ENCODE measurements around the gene CDPF1.

DNA sequence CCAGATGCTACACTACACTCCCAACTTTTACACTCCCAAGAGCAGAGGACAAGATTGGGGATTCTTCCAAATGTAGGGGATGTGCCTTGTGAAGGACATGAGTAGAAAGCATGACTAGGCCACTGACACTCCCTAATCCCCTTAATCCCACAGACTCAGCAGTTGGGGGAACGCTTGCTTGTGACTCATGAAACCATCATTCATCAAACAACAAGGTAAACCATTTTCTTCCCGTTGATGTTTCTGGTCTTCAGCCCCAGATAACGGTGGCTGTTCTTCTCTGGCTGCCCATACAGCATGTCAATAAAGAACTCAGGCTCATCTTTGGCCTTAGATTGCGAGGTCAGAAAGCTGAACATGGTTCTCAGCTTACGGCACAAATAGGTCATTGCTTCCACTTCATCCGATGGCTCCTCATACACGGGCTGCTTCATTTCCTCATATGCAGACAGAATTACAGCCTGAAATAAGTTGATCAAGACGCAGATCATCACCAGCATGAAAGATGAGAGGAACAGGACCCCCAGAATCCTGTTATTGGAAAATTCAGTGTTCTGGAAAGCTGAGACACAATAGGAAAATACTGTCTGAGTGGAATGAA is 6.4 kb upstream of the CDPF1 start:
- TF ChIP-seq, protein P1, sequence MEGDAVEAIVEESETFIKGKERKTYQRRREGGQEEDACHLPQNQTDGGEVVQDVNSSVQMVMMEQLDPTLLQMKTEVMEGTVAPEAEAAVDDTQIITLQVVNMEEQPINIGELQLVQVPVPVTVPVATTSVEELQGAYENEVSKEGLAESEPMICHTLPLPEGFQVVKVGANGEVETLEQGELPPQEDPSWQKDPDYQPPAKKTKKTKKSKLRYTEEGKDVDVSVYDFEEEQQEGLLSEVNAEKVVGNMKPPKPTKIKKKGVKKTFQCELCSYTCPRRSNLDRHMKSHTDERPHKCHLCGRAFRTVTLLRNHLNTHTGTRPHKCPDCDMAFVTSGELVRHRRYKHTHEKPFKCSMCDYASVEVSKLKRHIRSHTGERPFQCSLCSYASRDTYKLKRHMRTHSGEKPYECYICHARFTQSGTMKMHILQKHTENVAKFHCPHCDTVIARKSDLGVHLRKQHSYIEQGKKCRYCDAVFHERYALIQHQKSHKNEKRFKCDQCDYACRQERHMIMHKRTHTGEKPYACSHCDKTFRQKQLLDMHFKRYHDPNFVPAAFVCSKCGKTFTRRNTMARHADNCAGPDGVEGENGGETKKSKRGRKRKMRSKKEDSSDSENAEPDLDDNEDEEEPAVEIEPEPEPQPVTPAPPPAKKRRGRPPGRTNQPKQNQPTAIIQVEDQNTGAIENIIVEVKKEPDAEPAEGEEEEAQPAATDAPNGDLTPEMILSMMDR (conservative IDR thresholded peaks at IDR 0.05; ENCODE audit: low read depth, low read length): no peak
- TF ChIP-seq POLR2A (IDR thresholded peaks at IDR 0.05; ENCODE audit: low read depth, low read length): no peak
- TF ChIP-seq RAD21 (IDR thresholded peaks at IDR 0.05; ENCODE audit: low read length): no peak
- TF ChIP-seq RFX5 (IDR thresholded peaks at IDR 0.05; ENCODE audit: low read depth, low read length): no peak
- TF ChIP-seq, protein P2, sequence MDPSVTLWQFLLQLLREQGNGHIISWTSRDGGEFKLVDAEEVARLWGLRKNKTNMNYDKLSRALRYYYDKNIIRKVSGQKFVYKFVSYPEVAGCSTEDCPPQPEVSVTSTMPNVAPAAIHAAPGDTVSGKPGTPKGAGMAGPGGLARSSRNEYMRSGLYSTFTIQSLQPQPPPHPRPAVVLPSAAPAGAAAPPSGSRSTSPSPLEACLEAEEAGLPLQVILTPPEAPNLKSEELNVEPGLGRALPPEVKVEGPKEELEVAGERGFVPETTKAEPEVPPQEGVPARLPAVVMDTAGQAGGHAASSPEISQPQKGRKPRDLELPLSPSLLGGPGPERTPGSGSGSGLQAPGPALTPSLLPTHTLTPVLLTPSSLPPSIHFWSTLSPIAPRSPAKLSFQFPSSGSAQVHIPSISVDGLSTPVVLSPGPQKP (IDR thresholded peaks at IDR 0.05; ENCODE audit: borderline replicate concordance, low read depth, low read length): no peak
- no peak for TF ChIP-seq SMC3 (IDR thresholded peaks at IDR 0.05; ENCODE audit: low read depth, low read length)
- TF ChIP-seq MAFK (IDR thresholded peaks at IDR 0.05; ENCODE audit: low read depth, low read length): peak; percentile 48; the same call in 1 of the 2 replicates
- 0 out of 2 replicates have a peak, but pooled peaks have one; percentile 3 for TF ChIP-seq NFE2L2 (IDR thresholded peaks at IDR 0.05; ENCODE audit: low read depth, low read length)
- TF ChIP-seq MXI1 (IDR thresholded peaks at IDR 0.05; ENCODE audit: borderline replicate concordance, low read depth, low read length): no peak
- no peak for TF ChIP-seq RCOR1 (IDR thresholded peaks at IDR 0.05; ENCODE audit: insufficient replicate concordance, low read length)
- no peak for TF ChIP-seq BHLHE40 (IDR thresholded peaks at IDR 0.05; ENCODE audit: low read depth, low read length)
- TF ChIP-seq, protein P3, sequence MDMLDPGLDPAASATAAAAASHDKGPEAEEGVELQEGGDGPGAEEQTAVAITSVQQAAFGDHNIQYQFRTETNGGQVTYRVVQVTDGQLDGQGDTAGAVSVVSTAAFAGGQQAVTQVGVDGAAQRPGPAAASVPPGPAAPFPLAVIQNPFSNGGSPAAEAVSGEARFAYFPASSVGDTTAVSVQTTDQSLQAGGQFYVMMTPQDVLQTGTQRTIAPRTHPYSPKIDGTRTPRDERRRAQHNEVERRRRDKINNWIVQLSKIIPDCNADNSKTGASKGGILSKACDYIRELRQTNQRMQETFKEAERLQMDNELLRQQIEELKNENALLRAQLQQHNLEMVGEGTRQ (IDR thresholded peaks at IDR 0.05; ENCODE audit: low read depth, low read length): no peak
- TF ChIP-seq FOS (IDR thresholded peaks at IDR 0.05; ENCODE audit: low read depth, low read length): peak; percentile 54
